Measurements from ENCODE around the gene CNOT6. TPM values are rescaled to one million over a fixed set of nuclear protein-coding genes. Genes with fewer than 3 reads are reported as not detected.
A peak's percentile ranks its signal among the peaks of the same experiment; 100 is the strongest.

The CNOT6 gene
- total RNA-seq, 4 donors from 2014 or later, result 14.6 to 20.0 (median 19.3) TPM

DNA sequence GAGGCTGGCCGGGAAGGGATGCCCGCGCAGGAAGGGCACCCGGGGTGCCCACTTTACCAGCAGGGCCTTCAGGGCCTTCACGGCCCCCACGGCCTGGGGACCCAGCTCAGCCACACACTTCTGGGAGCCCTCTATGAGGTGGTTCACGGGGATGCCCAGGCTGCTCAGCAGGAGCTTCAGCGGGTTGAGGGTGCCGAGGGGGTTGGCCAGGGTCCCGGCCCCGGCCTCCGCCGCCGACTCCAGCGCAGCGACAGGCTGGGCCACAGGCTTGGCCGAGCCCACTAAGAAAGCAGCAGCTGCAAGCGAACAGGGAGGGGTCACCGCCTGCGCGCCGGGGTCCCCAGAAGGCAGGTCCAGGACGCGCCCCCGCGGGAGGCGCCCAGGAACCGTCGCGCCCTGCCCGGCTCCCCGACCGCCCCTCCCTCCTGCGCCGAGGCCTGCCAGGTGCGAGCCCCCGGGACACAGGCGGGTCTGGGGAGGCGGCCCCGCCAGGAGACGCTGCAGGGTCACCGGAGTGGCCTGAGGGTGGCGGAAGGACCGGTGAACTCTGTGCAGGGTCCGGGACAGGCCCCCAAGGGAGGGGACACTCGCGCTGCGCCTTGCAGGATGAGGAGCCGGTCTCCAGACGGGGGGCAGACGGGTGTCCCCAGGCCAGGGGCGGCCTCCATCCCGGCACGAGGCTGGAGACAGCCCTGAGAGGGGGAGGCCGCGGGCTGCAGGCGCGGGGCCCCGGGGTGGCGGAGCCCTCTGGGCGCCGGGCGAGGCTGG, 96.5 kb downstream of the CNOT6 start:
- DNase-seq, result no peak
- no peaks in the 10 kb centered on the region for H3K9me3 ChIP-seq
- H3K4me3 ChIP-seq, result peak overlapping the region in 2 of 4 donors; percentile 2 to 25
- H3K27ac ChIP-seq, result no peak overlapping the region
- intact Hi-C loops (cut with DNase I; ENCODE audit: low total_unique reads), result no loop called here
- TF ChIP-seq POLR2AphosphoS5 (IDR thresholded peaks at IDR 0.05), result no peak
- TF ChIP-seq, protein P1, sequence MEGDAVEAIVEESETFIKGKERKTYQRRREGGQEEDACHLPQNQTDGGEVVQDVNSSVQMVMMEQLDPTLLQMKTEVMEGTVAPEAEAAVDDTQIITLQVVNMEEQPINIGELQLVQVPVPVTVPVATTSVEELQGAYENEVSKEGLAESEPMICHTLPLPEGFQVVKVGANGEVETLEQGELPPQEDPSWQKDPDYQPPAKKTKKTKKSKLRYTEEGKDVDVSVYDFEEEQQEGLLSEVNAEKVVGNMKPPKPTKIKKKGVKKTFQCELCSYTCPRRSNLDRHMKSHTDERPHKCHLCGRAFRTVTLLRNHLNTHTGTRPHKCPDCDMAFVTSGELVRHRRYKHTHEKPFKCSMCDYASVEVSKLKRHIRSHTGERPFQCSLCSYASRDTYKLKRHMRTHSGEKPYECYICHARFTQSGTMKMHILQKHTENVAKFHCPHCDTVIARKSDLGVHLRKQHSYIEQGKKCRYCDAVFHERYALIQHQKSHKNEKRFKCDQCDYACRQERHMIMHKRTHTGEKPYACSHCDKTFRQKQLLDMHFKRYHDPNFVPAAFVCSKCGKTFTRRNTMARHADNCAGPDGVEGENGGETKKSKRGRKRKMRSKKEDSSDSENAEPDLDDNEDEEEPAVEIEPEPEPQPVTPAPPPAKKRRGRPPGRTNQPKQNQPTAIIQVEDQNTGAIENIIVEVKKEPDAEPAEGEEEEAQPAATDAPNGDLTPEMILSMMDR (IDR thresholded peaks at IDR 0.05), result no peak
- no peak for TF ChIP-seq POLR2A (IDR thresholded peaks at IDR 0.05)
- TF ChIP-seq EP300 (IDR thresholded peaks at IDR 0.05; ENCODE audit: low read depth), result no peak
- in situ Hi-C loops (cut with MboI; ENCODE audit: low pct_ligation_motif_present in 1 of 4, low pct_unique_long_range_greater_than_20kb in 1 of 4, low sequenced_read_pairs in 3 of 4), result no loop called here
- H3K4me1 ChIP-seq, result peaks cover 0 to 13% (median 5%) of the 10 kb centered on the region in 4 donors
- peaks cover 55% of the 10 kb centered on the region for H3K27me3 ChIP-seq
- WGBS, 2 donors (ENCODE audit: low coverage in 1 of 2), result 7% methylated on average over 24 of the region's 63 CpGs; no CpG with 5 or more reads in 1 of the 2 donors
- no peaks in the 10 kb centered on the region for H3K36me3 ChIP-seq

DNA sequence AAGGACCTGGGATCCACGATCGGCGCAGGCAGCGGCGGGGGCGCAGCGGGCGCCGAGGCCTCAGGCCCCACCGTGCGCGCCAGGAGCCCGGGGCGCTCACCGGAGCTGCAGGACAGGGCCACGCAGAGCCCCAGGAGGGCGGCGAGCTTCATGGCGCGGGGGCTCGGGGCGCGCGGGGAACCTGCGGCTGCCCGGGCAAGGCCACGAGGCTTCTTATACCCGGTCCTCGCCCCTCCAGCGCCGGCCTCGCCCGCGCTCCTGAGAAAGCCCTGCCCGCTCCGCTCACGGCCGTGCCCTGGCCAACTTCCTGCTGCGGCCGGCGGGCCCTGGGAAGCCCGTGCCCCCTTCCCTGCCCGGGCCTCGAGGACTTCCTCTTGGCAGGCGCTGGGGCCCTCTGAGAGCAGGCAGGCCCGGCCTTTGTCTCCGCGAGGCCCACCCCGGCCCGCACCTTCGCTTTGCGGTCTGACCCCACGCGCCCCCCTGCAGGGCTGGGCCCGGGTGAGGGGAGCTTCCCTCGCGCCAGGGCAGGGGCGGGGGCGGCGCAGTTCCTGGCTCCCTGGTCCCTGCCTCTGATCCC, 97.2 kb downstream of the CNOT6 start, which contains the start of gene SCGB3A1:
Gene SCGB3A1, minus strand, starts transcription at position 189 of the 577 bp plus-strand sequence. Its CDS starts 37 bp downstream, at position 152.
- no peak for DNase-seq
- Histone ChIP-seq H3K27ac (no peak within 1 kb of the TSS), H3K27me3 (peaks cover 55% of the 10 kb centered on the region), H3K4me1 (peaks cover 0 to 13% (median 5%) of the 10 kb centered on the region in 4 donors), H3K36me3 (no peaks in the 10 kb centered on the region), H3K4me3 (peak within 1 kb of the TSS in 2 of 4 donors; percentile 2 to 25), H3K9me3 (no peaks in the 10 kb centered on the region)
- in situ Hi-C loops (cut with MboI; ENCODE audit: low pct_ligation_motif_present in 1 of 4, low pct_unique_long_range_greater_than_20kb in 1 of 4, low sequenced_read_pairs in 3 of 4), result no loop called here
- 10% methylated on average over 20 of the region's 60 CpGs; no CpG with 5 or more reads in 1 of the 2 donors for WGBS, 2 donors (ENCODE audit: low coverage in 1 of 2)
- TF ChIP-seq EP300 (IDR thresholded peaks at IDR 0.05; ENCODE audit: low read depth) (no peak), POLR2AphosphoS5 (IDR thresholded peaks at IDR 0.05) (no peak), POLR2A (IDR thresholded peaks at IDR 0.05) (no peak)
- TF ChIP-seq, protein P1 (IDR thresholded peaks at IDR 0.05), result no peak
- intact Hi-C loops (cut with DNase I; ENCODE audit: low total_unique reads), result no loop called here

DNA sequence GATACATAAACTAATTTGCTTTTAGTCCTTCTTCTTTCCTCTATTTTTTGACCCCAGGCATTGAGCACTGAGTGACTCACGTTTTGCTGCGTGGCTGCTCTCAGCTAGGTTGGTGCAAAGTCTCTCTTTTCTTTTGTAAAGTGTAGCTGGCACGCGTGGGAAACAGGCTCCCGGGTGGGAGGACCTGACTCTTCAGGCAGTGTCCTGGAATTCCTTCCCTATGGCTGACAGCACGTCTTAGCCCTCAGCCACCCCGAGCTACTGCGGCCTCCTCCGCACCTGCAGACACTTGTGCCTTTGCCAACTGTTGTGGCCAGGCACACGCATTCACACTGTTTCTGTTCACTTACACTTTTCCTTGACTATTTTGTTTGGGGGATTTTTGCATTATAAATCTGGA, 98.0 kb downstream of the CNOT6 start:
- H3K9me3 ChIP-seq, result no peaks in the 10 kb centered on the region
- intact Hi-C loops (cut with DNase I; ENCODE audit: low total_unique reads), result no loop called here
- peaks cover 55% of the 10 kb centered on the region for H3K27me3 ChIP-seq
- H3K4me1 ChIP-seq, result peaks cover 0 to 13% (median 5%) of the 10 kb centered on the region in 4 donors
- whole genome bisulfite sequencing, 2 donors (ENCODE audit: low coverage in 1 of 2), result 60 to 75% methylated on average over 1 to 10 of the region's 10 CpGs
- in situ Hi-C loops (cut with MboI; ENCODE audit: low pct_ligation_motif_present in 1 of 4, low pct_unique_long_range_greater_than_20kb in 1 of 4, low sequenced_read_pairs in 3 of 4), result no loop called here
- no peak overlapping the region for H3K4me3 ChIP-seq
- DNase-seq, result no peak
- TF ChIP-seq POLR2A (IDR thresholded peaks at IDR 0.05), result no peak
- no peak for TF ChIP-seq EP300 (IDR thresholded peaks at IDR 0.05; ENCODE audit: low read depth)
- no peak for TF ChIP-seq POLR2AphosphoS5 (IDR thresholded peaks at IDR 0.05)
- TF ChIP-seq, protein P1 (IDR thresholded peaks at IDR 0.05), result no peak
- H3K36me3 ChIP-seq, result no peaks in the 10 kb centered on the region
- no peak overlapping the region for H3K27ac ChIP-seq

DNA sequence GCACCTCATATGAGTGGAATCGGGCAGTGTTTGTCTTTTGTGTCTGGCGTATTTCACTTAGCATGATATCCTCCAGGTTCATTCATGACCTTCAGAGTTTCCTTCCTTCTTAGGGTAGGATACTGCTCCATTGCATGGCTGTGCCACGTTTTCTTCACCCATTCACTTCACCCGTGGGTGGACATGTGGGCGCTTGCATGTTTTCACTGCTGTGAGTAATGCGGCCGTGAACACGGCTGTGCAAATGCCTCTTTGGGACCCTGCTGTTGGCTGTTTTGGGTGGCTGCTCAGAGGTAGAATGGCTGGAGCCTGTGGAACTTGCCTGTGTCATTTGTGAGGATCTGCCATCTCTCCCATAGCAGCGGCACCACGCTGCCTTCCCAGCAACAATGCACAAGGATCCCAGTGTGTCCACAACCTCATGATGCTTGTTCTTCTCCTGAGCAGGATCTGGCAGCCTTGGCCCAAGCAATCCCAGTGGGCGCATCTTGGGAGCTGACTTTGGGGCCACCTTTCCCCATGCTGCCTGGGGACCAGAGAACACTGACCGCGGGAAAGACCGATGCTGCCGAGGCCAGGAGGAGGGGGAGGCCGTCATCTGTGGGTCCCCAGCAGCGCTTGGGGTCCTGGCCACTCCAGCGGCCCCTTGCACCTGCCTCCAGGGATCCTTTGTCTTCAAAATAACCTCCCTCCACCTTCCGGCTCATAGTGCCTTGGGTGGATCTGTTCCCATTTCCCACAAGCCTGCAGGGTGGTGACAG, 99.4 kb downstream of the CNOT6 start:
- no peak for TF ChIP-seq POLR2A (IDR thresholded peaks at IDR 0.05)
- TF ChIP-seq, protein P1 (IDR thresholded peaks at IDR 0.05), result no peak
- TF ChIP-seq EP300 (IDR thresholded peaks at IDR 0.05; ENCODE audit: low read depth), result no peak
- TF ChIP-seq POLR2AphosphoS5 (IDR thresholded peaks at IDR 0.05), result no peak
- no peak for DNase-seq
- no peaks in the 10 kb centered on the region for H3K9me3 ChIP-seq
- H3K27ac ChIP-seq, result no peak overlapping the region
- no peak overlapping the region for H3K4me3 ChIP-seq
- H3K36me3 ChIP-seq, result no peaks in the 10 kb centered on the region
- 69 to 88% methylated on average over 2 to 19 of the region's 19 CpGs for WGBS, 2 donors (ENCODE audit: low coverage in 1 of 2)
- in situ Hi-C loops (cut with MboI; ENCODE audit: low pct_ligation_motif_present in 1 of 4, low pct_unique_long_range_greater_than_20kb in 1 of 4, low sequenced_read_pairs in 3 of 4) (no loop called here), intact Hi-C loops (cut with DNase I; ENCODE audit: low total_unique reads) (no loop called here)
- H3K27me3 ChIP-seq, result peaks cover 53% of the 10 kb centered on the region
- H3K4me1 ChIP-seq, result peaks cover 0 to 13% (median 5%) of the 10 kb centered on the region in 4 donors

Data from transverse colon (tissue), 4 donors.